GM12864 (cell line): ENCODE measurements around the gene CNTNAP2.
"Not testable (repeated sequence)": the region's sequence is repeated elsewhere in the genome, so short reads cannot be mapped to it uniquely, and the experiment has no call there.

Experiments
- DNase-seq: peaks from one replicate; pipeline ENCODE4 v3.0.0-alpha.2; 2011; ENCODE audit warnings: low read depth
- H3K4me3 ChIP-seq: 2 replicates; pipeline ENCODE4 v1.5.1; 2011; ENCODE audit warnings: mild to moderate bottlenecking, low read depth, low read length, control low read depth
- CTCF ChIP-seq: IDR thresholded peaks from 2 replicates; pipeline ENCODE4 v1.5.1; 2011; ENCODE audit warnings: low read depth, mild to moderate bottlenecking, moderate library complexity, low read length, control low read depth, inconsistent platforms; ENCODE audit errors: missing control alignments

The CNTNAP2 gene

DNA sequence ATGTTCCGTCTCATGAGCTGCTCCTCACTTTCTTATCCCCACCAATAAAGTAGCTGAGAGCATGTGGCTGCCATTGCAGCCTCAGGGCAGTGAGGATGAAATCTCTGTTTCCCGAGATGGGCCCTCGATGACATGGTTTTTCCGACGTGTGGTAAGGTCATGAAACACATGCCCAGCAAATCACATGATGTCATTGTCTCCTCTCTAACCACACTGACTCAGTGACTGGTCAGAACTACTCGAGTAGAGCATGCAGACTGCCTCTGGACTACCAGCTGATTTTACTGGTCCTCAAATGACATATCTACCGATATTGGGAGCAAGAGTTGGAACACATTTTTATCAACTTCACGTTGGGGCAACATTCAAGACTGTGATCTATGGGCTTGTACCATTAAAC lies 786.1 kb downstream of the CNTNAP2 start:
- no peak for DNase-seq
- no peak for TF ChIP-seq CTCF
- H3K4me3 ChIP-seq = no peak overlapping the region

- not testable (repeated sequence) for DNase-seq, H3K4me3 ChIP-seq
These were observed 789.1 kb downstream of the CNTNAP2 start for GRCh38 chr7:146905746-146906145.

DNA sequence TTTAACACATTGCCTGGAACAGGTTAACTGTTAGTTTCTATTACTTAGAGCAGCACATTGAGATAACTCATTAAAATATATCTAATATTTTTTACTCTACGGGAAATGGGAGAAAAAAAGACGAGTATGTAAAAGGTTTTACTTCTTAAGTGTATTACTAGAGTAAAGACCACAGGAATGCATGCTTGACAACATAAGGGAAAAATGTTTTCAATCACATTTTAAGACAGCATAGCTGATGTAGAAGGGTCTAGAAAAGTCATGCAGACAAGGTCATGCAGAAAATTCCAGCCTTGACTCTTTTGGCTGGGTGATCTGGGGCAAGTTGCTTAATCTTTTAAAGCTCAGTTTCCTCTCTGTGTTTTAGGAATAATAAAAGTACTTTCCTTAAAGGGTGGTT lies 806.2 kb downstream of the CNTNAP2 start:
- TF ChIP-seq CTCF = no peak
- no peak for DNase-seq
- no peak overlapping the region for H3K4me3 ChIP-seq

- TF ChIP-seq CTCF = no peak
- no peak overlapping the region for H3K4me3 ChIP-seq
- DNase-seq = no peak
These were observed 810.2 kb downstream of the CNTNAP2 start for GRCh38 chr7:146926841-146927240.

DNA sequence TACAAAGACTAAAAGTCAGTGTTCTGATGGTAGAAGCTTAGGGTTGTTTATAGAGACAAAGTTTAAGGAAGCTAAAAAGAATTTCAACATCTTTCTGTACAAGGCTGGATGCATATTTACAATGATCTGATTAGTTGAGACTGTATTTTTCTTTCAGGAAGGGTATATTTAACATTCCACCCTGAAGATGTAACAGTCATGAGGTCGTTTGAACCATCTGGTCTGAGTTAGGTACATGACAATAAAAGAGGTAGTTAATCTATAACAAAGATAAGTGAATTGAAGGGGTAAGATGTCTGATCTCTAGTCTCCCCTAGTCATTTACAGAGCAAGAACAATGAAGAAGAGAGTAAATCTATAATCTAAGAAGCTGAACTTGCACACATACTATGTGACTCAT lies 821.2 kb downstream of the CNTNAP2 start:
- DNase-seq = no peak
- no peak for TF ChIP-seq CTCF
- no peak overlapping the region for H3K4me3 ChIP-seq

DNA sequence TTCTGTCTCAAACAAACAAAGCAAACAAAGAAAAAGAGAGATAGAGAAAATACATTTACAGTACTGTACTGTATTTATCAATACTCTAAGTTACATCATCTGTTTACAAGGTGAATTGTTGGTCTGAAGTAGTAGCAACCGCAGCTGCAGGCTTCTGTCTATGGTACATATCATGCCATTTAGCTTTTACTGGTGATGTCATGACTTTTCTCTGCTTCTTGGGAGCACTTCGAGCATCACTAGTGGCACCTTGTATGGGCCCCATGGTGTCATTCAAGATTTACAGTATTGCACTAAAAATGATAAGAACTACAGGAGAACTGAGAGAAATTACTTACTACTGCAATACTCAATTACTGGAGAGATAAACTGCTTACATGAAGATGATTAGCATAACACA lies 826.9 kb downstream of the CNTNAP2 start:
- no peak for DNase-seq
- TF ChIP-seq CTCF = no peak
- H3K4me3 ChIP-seq = no peak overlapping the region

- no peak for TF ChIP-seq CTCF
- no peak overlapping the region for H3K4me3 ChIP-seq
- no peak for DNase-seq
These were observed 832.1 kb downstream of the CNTNAP2 start for GRCh38 chr7:146948703-146949102.

GRCh38 chr7:146956321-146956720 lies 839.7 kb downstream of the CNTNAP2 start:
- DNase-seq = no peak
- no peak overlapping the region for H3K4me3 ChIP-seq
- no peak for TF ChIP-seq CTCF
